Endothelial cell of umbilical vein (primary cell): Measurements from ENCODE around the gene PPP1R7. TPM values are rescaled to one million over a fixed set of nuclear protein-coding genes. Genes with fewer than 3 reads are reported as not detected.

Source experiments
- BruUV-seq: library from RNA; stranded (reverse); fragments of 400-500 nt; replicated peaks from 2 replicates; lab custom pipeline; 2021; lab: Mats Ljungman, UMichigan
- CTCF ChIA-PET: fragments of 300-600, 350-600 bp; sonication (Branson Sonifier 250); formaldehyde crosslinking; loops from one replicate; lab custom pipeline; 2021; ENCODE audit warnings: antibody characterized with exemption, inconsistent platforms; lab: Charles Lee
- POLR2A ChIA-PET: fragments of 300-600, 350-600 bp; sonication (Branson Sonifier 250); formaldehyde crosslinking; loops from one replicate; lab custom pipeline; 2021; ENCODE audit warnings: antibody characterized with exemption, inconsistent platforms; lab: Charles Lee
- DNase-seq: peaks from one replicate; pipeline ENCODE4 v3.0.0-alpha.2; 2011; ENCODE audit warnings: low read depth, low spot score
- FAIRE-seq: peaks from 2 replicates; lab custom pipeline; 2011; peaks lifted over from hg19 to GRCh38; lab: Jason Lieb, UNC
- H2AFZ ChIP-seq: 2 replicates; pipeline ENCODE4 v1.6.0; 2012; ENCODE audit warnings: low read depth, low read length, control low read depth, inconsistent platforms
- H3K27ac ChIP-seq: 2 replicates; pipeline ENCODE4 v1.5.1; 2011; ENCODE audit warnings: low read depth, mild to moderate bottlenecking, control low read depth, low read length, moderate library complexity; ENCODE audit not compliant: insufficient read depth
- H3K27me3 ChIP-seq, 2 experiments: 2 replicates each; pipeline versions ENCODE4 v1.6.0 to v1.6.1; 2011; ENCODE audit warnings: low read length in 2 of 2, mixed read lengths in 1 of 2; ENCODE audit not compliant: control insufficient read depth in 2 of 2, insufficient read depth in 2 of 2
- H3K36me3 ChIP-seq, 2 experiments: 2 replicates in 1 of 2; 3 replicates in 1 of 2; pipeline ENCODE4 v1.5.1; 2011; ENCODE audit warnings: low read length in 2 of 2, mild to moderate bottlenecking in 1 of 2, moderate library complexity in 1 of 2; ENCODE audit not compliant: control insufficient read depth in 2 of 2, insufficient read depth in 2 of 2; ENCODE audit errors: extremely low read depth in 1 of 2
- H3K4me1 ChIP-seq: 3 replicates; pipeline ENCODE4 v1.5.1; 2011; ENCODE audit warnings: mild to moderate bottlenecking, low read length; ENCODE audit not compliant: control insufficient read depth, insufficient read depth; ENCODE audit errors: extremely low read depth
- H3K4me2 ChIP-seq: 2 replicates; pipeline ENCODE4 v1.6.1; 2011; ENCODE audit warnings: low read length, control low read depth, mixed read lengths; ENCODE audit not compliant: insufficient read depth
- H3K4me3 ChIP-seq, 3 experiments: fragments of 200-600 bp in 1 of 3; sonication (generic), shearing (Covaris generic) in 1 of 3; replicated peaks in 1 of 3; 2 replicates each; pipeline ENCODE4 v1.5.1; 2011 to 2016; ENCODE audit warnings: control low read depth in 3 of 3, low read length in 3 of 3, mild to moderate bottlenecking in 2 of 3, inconsistent platforms in 1 of 3, low read depth in 1 of 3, moderate library complexity in 1 of 3; ENCODE audit not compliant: insufficient read depth in 1 of 3
- H3K79me2 ChIP-seq: 2 replicates; pipeline ENCODE4 v1.6.0; 2012; ENCODE audit warnings: low read length, inconsistent platforms; ENCODE audit not compliant: control insufficient read depth, insufficient read depth
- H3K9ac ChIP-seq: replicated peaks from 2 replicates; pipeline ENCODE3; 2011; ENCODE audit warnings: low read length, control low read depth; ENCODE audit not compliant: insufficient read depth; ENCODE audit errors: extremely low read depth
- H3K9me1 ChIP-seq: replicated peaks from 3 replicates; pipeline ENCODE4 v1.6.0; 2011; ENCODE audit warnings: mild to moderate bottlenecking, low read length; ENCODE audit not compliant: control insufficient read depth, insufficient read depth; ENCODE audit errors: extremely low read depth
- H3K9me3 ChIP-seq: replicated peaks from 2 replicates; pipeline ENCODE4 v1.5.1; 2012; ENCODE audit warnings: low read length, inconsistent platforms; ENCODE audit not compliant: control insufficient read depth, insufficient read depth
- H4K20me1 ChIP-seq: replicated peaks from 2 replicates; pipeline ENCODE3; 2011; ENCODE audit warnings: mild to moderate bottlenecking, low read length; ENCODE audit not compliant: control insufficient read depth, insufficient read depth; ENCODE audit errors: extremely low read depth
- CTCF ChIP-seq, 2 donors: IDR thresholded peaks; 1 replicate in 1 of 2; 2 replicates in 1 of 2; pipeline ENCODE4 v1.5.1; 2011; ENCODE audit warnings: low read length in 2 of 2, mild to moderate bottlenecking in 2 of 2, moderate library complexity in 2 of 2, control low read depth in 1 of 2, inconsistent platforms in 1 of 2, low read depth in 1 of 2; ENCODE audit not compliant: insufficient read depth in 1 of 2; ENCODE audit errors: extremely low read depth in 1 of 2
- FOS ChIP-seq: IDR thresholded peaks from 2 replicates; pipeline ENCODE4 v1.6.1; 2011; ENCODE audit warnings: mild to moderate bottlenecking, low read length, moderate library complexity, borderline replicate concordance; ENCODE audit not compliant: insufficient read depth
- GATA2 ChIP-seq: IDR thresholded peaks from 2 replicates; pipeline ENCODE4 v1.7.0; 2011; ENCODE audit warnings: low read depth, mild to moderate bottlenecking, moderate library complexity, mixed read lengths, low read length; ENCODE audit not compliant: insufficient read length, insufficient read depth
- POLR2A ChIP-seq: IDR thresholded peaks from 2 replicates; pipeline ENCODE4 v1.6.1; 2012; ENCODE audit warnings: low read depth, mild to moderate bottlenecking, control low read depth, low read length
- POLR2AphosphoS5 ChIP-seq: IDR thresholded peaks from 2 replicates; pipeline ENCODE4 v1.6.1; 2012; ENCODE audit warnings: low read depth, mild to moderate bottlenecking, control low read depth, low read length, moderate library complexity; ENCODE audit not compliant: insufficient read depth
- dilution Hi-C: fragments of 300-500 bp; cut with MboI; formaldehyde crosslinking; loops from one replicate; pipeline ENCODE4 v1.15.0; 2019; ENCODE audit warnings: low sequenced_read_pairs; ENCODE audit not compliant: extremely low pct_ligation_motif_present
- intact Hi-C: fragments of 100-400 bp; cut with micrococcal nuclease; formaldehyde crosslinking; loops from one replicate; pipeline ENCODE4 v1.10.0; 2022
- polyA plus RNA-seq, 4 experiments: library from polyadenylated mRNA; depleted of rRNA in 3 of 4; stranded (reverse) in 3 of 4; unstranded in 1 of 4; fragments of >200 nt; gene quantifications; 2 replicates each; pipeline versions ENCODE4 v1.2.1 to v1.2.3, GENCODE V29; 2011 to 2012; ENCODE audit warnings: missing spikeins in 1 of 4
- total RNA-seq: library from RNA; stranded (reverse); gene quantifications from 2 replicates; pipeline ENCODE4 v1.2.3, GENCODE V29; 2021
- TF ChIP-seq, protein P1 (sequence below): IDR thresholded peaks from 2 replicates; pipeline ENCODE4 v1.6.1; 2011; ENCODE audit not compliant: insufficient read depth, insufficient read length

The PPP1R7 gene
- total and polyA plus RNA-seq, 2 donors (not counting 3 experiments of a cell fraction or from before 2014, with no cell fraction given): 30.3 to 60.8 TPM

- dilution Hi-C loops: no loop called here
Observed at GRCh38 chr2:241201445-241202267, 51.4 kb downstream of the PPP1R7 start.

More at GRCh38 chr2:241201445-241202267, 51.4 kb downstream of the PPP1R7 start:
- Histone ChIP-seq H3K27ac (no peak overlapping the region), H3K9me3 (no peaks in the 10 kb centered on the region), H2AFZ (no peak overlapping the region), H3K9ac (no peak overlapping the region), H3K27me3 (no peaks in the 10 kb centered on the region), H3K36me3 (no peaks in the 10 kb centered on the region), H3K79me2 (no peaks in the 10 kb centered on the region), H3K4me1 (no peaks in the 10 kb centered on the region), H3K9me1 (no peaks in the 10 kb centered on the region), H4K20me1 (no peaks in the 10 kb centered on the region), H3K4me2 (no peak overlapping the region), H3K4me3 (no peak overlapping the region)
- TF ChIP-seq POLR2A (no peak), GATA2 (no peak), POLR2AphosphoS5 (no peak), CTCF (IDR thresholded peaks at IDR 0.05; ENCODE audit: extremely low read depth in 1 of 2, insufficient read depth in 1 of 2, low read depth in 1 of 2, low read length in 2 of 2) (no peak), FOS (no peak)
- TF ChIP-seq, protein P1, sequence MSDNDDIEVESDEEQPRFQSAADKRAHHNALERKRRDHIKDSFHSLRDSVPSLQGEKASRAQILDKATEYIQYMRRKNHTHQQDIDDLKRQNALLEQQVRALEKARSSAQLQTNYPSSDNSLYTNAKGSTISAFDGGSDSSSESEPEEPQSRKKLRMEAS: no peak
- no peak for FAIRE-seq
- ChIA-PET POLR2A (no interaction called here), CTCF (no interaction called here)
- no TSS peak for BruUV-seq
- intact Hi-C loops: no loop called here
- DNase-seq: no peak
